Suprapubic skin (tissue), 4 donors: ENCODE data around the gene TRIM2. TPM values are rescaled to one million over a fixed set of nuclear protein-coding genes. Genes with fewer than 3 reads are reported as not detected.
"Not testable (repeated sequence)": the region's sequence is repeated elsewhere in the genome, so short reads cannot be mapped to it uniquely, and the experiment has no call there.

Source experiments
- DNase-seq, 2 donors: peaks; one replicate each; pipeline ENCODE4 v3.0.0-alpha.2; 2019; ENCODE audit warnings: low spot score in 2 of 2
- H3K27ac ChIP-seq: fragments of 200-600 bp; sonication (generic); one replicate; pipeline ENCODE4 v1.5.1; 2019
- H3K27me3 ChIP-seq: fragments of 200-600 bp; sonication (generic); one replicate; pipeline ENCODE4 v1.5.1; 2019
- H3K36me3 ChIP-seq: fragments of 200-600 bp; sonication (generic); one replicate; pipeline ENCODE4 v1.5.1; 2019
- H3K4me1 ChIP-seq: fragments of 200-600 bp; sonication (generic); one replicate; pipeline ENCODE4 v1.5.1; 2019
- H3K4me3 ChIP-seq: fragments of 200-600 bp; sonication (generic); one replicate; pipeline ENCODE4 v1.5.1; 2019; ENCODE audit warnings: mild to moderate bottlenecking
- H3K9me3 ChIP-seq: fragments of 200-600 bp; sonication (generic); one replicate; pipeline ENCODE4 v1.5.1; 2019
- EP300 ChIP-seq: sonication (generic); formaldehyde crosslinking; IDR thresholded peaks from one replicate; pipeline ENCODE4 v1.6.1; 2017; ENCODE audit warnings: antibody characterized with exemption
- POLR2A ChIP-seq, 2 donors: fragments of 450-650 bp; IDR thresholded peaks; one replicate each; pipeline ENCODE4 v1.6.1; 2017; ENCODE audit warnings: antibody characterized with exemption in 2 of 2, mild to moderate bottlenecking in 2 of 2, moderate library complexity in 2 of 2
- POLR2AphosphoS5 ChIP-seq, 3 donors: sonication (generic); formaldehyde crosslinking; IDR thresholded peaks; one replicate each; pipeline ENCODE4 v1.6.1; 2017; ENCODE audit warnings: antibody characterized with exemption in 3 of 3
- WGBS: methylation state at CpG from one replicate; pipeline ENCODE4 v1.1.5; 2018; 5-methylcytosine and 5-hydroxymethylcytosine counted together
- total RNA-seq, 4 donors: library from RNA; depleted of rRNA; stranded (reverse); fragments of >200 nt; gene quantifications; one replicate each; pipeline ENCODE4 v1.1.0, GENCODE V29; 2016
- TF ChIP-seq, protein P1 (sequence below), 2 donors: fragments of 200-600 bp in 1 of 2; fragments of 450-650 bp in 1 of 2; sonication (generic) in 1 of 2; IDR thresholded peaks; one replicate each; pipeline ENCODE4 v1.5.1; 2016 to 2019; ENCODE audit warnings: antibody characterized with exemption in 2 of 2, mild to moderate bottlenecking in 1 of 2, moderate library complexity in 1 of 2

Gene TRIM2
- total RNA-seq, 4 donors from 2014 or later = 17.3 to 45.1 (median 37.5) TPM

DNA sequence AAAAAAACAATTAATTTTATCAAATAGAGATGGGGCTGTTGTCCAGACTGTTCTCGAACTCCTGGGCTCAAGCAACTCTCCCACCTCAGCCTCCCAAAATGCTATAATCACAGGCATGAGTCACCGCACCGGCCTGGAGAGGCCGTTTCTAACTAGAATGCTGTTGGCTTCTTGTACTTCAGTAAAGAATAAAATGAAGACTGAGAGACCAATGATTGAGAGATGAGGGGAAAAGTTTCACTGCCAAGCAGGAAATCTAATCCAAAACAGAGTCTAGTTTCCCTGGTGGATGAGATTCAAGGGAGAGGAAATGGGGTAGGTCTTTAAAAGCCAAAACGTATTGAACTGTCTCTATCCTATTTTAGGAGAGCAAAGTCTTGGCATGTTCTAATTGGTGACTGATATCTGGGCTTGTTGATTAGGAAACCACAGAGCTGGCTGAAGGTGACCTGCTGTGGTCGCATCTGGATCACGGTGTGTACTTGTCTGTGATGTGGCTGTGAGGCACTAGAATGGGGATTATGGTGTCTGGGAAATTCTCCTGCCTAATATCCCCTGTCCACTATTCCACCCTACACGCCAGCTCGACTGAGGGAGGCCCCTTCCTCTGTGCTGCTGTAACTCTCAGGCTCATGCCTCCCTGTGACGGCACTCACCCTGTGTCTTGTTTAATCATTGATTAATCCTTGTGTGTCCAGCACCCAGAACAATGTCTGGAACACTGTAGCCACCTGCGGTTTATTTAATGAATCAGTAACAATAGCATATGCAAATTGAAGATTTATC lies 15.0 kb upstream of the TRIM2 start:
- H3K27ac ChIP-seq = no peak overlapping the region
- WGBS = 40% methylated on average over 11 of the region's 11 CpGs
- no peak for DNase-seq

DNA sequence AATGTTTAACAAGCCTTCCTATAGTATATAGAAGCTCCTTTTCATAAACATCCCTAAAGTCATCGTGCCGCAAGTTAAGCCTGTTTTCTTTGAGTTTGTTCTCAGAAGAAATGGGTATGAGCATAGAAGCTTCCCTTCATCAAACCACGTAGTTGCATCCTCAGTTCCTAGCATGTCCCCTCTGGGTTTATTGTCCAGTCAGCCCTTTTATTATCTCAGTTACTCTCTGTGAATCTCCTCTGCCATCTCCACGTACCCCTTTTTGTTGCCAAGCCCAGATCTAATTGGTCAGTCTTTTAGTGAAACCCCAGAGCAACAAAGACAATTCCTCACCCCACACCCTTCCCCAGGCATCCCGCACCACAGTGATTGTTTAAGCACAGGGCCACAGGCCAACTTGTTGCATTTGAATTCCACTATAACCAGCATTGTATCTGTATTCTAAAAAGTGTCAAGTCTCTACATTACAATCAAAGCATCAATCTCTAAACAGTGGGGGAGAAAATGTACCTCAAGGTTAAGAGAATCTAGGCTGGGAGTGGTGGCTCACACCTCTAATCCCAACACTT lies 12.4 kb upstream of the TRIM2 start:
- no peak overlapping the region for H3K4me3 ChIP-seq
- TF ChIP-seq EP300 = no peak
- TF ChIP-seq, protein P1, sequence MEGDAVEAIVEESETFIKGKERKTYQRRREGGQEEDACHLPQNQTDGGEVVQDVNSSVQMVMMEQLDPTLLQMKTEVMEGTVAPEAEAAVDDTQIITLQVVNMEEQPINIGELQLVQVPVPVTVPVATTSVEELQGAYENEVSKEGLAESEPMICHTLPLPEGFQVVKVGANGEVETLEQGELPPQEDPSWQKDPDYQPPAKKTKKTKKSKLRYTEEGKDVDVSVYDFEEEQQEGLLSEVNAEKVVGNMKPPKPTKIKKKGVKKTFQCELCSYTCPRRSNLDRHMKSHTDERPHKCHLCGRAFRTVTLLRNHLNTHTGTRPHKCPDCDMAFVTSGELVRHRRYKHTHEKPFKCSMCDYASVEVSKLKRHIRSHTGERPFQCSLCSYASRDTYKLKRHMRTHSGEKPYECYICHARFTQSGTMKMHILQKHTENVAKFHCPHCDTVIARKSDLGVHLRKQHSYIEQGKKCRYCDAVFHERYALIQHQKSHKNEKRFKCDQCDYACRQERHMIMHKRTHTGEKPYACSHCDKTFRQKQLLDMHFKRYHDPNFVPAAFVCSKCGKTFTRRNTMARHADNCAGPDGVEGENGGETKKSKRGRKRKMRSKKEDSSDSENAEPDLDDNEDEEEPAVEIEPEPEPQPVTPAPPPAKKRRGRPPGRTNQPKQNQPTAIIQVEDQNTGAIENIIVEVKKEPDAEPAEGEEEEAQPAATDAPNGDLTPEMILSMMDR (IDR thresholded peaks at IDR 0.05) = no peak
- TF ChIP-seq POLR2AphosphoS5 (IDR thresholded peaks at IDR 0.05) = no peak
- TF ChIP-seq POLR2A (IDR thresholded peaks at IDR 0.05) = no peak
- WGBS = 84% methylated on average over 5 of the region's 5 CpGs
- H3K27me3 ChIP-seq = no peaks in the 10 kb centered on the region
- no peak overlapping the region for H3K27ac ChIP-seq
- H3K4me1 ChIP-seq = no peaks in the 10 kb centered on the region
- no peaks in the 10 kb centered on the region for H3K9me3 ChIP-seq
- no peaks in the 10 kb centered on the region for H3K36me3 ChIP-seq
- no peak for DNase-seq

More for the DNA sequence above, 15.0 kb upstream of the TRIM2 start:
- Histone ChIP-seq H3K4me3 (no peak overlapping the region), H3K27me3 (no peaks in the 10 kb centered on the region), H3K4me1 (no peaks in the 10 kb centered on the region), H3K9me3 (no peaks in the 10 kb centered on the region), H3K36me3 (no peaks in the 10 kb centered on the region)
- TF ChIP-seq, protein P1 (IDR thresholded peaks at IDR 0.05) = no peak
- TF ChIP-seq POLR2AphosphoS5 (IDR thresholded peaks at IDR 0.05) (no peak), POLR2A (IDR thresholded peaks at IDR 0.05) (no peak), EP300 (no peak)

DNA sequence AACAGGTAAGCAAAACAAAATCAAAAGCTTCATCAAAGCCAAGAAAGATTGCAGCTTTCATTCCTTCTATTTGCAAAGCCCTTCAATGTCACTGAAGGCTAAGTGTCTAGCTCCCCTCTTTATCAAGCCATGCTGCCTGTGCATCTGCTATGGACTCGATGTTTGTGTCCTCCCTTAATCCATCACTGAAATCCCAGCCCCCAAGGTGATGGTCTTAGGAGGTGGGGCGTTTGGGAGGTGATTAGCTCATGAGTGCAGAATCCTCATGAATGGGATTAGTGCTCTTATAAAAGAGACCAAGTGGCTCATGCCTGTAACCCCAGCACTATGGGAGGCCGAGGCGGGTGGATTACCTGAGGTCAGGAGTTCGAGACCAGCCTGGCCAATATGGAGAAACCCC lies 6.9 kb upstream of the TRIM2 start:
- WGBS = 94% methylated on average over 5 of the region's 5 CpGs

DNA sequence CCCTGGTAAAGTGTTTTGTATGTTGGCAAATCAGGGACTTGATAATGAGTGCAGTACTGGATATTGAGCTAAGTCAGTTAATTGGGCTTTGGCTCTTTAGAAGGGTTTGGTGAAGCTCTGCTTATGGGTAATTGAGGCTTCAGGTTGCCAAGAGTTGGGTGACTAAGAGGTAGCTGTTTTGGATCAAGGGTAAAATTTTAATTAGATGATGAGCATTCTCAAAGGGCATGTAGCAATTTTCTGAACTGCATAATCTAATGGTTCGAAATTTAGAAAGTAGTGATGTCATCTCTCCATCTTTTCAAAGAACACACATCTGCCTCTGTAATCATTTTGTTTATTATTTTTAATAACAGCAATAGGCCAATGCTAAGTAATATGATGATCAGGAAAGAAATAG lies 5.5 kb upstream of the TRIM2 start:
- Histone ChIP-seq H3K36me3 (no peaks in the 10 kb centered on the region), H3K27ac (no peak overlapping the region), H3K4me1 (no peaks in the 10 kb centered on the region), H3K4me3 (no peak overlapping the region), H3K27me3 (no peaks in the 10 kb centered on the region), H3K9me3 (no peaks in the 10 kb centered on the region)
- 50% methylated on average over 1 of the region's 1 CpG for WGBS
- TF ChIP-seq EP300 (no peak), POLR2AphosphoS5 (IDR thresholded peaks at IDR 0.05) (no peak), POLR2A (IDR thresholded peaks at IDR 0.05) (no peak)
- TF ChIP-seq, protein P1 (IDR thresholded peaks at IDR 0.05) = no peak
- DNase-seq = no peak

More for the DNA sequence above, 6.9 kb upstream of the TRIM2 start:
- no peaks in the 10 kb centered on the region for H3K27me3 ChIP-seq
- H3K27ac ChIP-seq = no peak overlapping the region
- TF ChIP-seq POLR2AphosphoS5 (IDR thresholded peaks at IDR 0.05) (no peak), EP300 (no peak), POLR2A (IDR thresholded peaks at IDR 0.05) (no peak)
- TF ChIP-seq, protein P1 (IDR thresholded peaks at IDR 0.05) = no peak
- no peaks in the 10 kb centered on the region for H3K4me1 ChIP-seq
- DNase-seq = no peak
- H3K36me3 ChIP-seq = no peaks in the 10 kb centered on the region
- H3K4me3 ChIP-seq = no peak overlapping the region
- H3K9me3 ChIP-seq = no peaks in the 10 kb centered on the region

DNA sequence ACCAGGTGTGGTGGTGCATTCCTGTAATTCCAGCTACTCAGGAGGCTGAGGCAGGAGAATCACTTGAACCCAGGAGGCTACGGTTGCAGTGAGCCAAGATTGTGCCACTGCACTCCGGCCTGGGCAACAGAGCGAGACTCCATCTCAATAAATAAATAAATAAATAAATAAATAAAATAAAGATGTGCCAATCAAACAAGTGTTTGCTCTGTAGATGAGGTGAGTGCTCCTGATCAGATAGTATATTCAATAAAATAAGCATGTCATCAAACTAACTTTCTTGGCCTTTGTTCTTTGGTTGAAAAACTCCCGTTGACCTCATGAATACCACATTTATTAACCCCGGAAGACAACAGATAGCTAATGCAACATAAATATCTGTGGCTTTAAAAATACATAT lies 497 bp upstream of the TRIM2 start:
- peak overlapping the region; percentile 4 for H3K27ac ChIP-seq
- not testable (repeated sequence) for H3K4me1 ChIP-seq, H3K9me3 ChIP-seq, H3K36me3 ChIP-seq, DNase-seq, H3K27me3 ChIP-seq
- H3K4me3 ChIP-seq = peak overlapping the region; percentile 20
- 74% methylated on average over 5 of the region's 5 CpGs for WGBS
